Right ventricle myocardium inferior (tissue), 1 donor: Measurements from ENCODE around the gene CFAP61. TPM values are rescaled to one million over a fixed set of nuclear protein-coding genes. Genes with fewer than 3 reads are reported as not detected.
"Not testable (repeated sequence)": the region's sequence is repeated elsewhere in the genome, so short reads cannot be mapped to it uniquely, and the experiment has no call there.

Source experiments
- ATAC-seq: fragments of 200-7000 bp; cut with Tn5 transposase; one replicate; pipeline ENCODE4 v1.9.1; 2020; ENCODE audit warnings: mild to moderate bottlenecking, moderate library complexity
- DNase-seq: peaks from one replicate; pipeline ENCODE4 v3.0.0; 2021; ENCODE audit errors: missing footprints
- intact Hi-C: fragments of 100-400 bp; cut with DNase I; formaldehyde crosslinking; loops from one replicate; pipeline ENCODE4 v1.11.0; 2022
- long read RNA-seq: library from polyadenylated mRNA; unstranded; transcript quantifications from one replicate; pipeline ENCODE4 v2.0.0, GENCODE V29; 2021
- total RNA-seq: library from RNA; stranded (reverse); fragmentation: NEBNext Ultra II Directional; extraction: Animal tissue kit (Norgen Biotek cat#: 25700); gene quantifications from one replicate; pipeline ENCODE4 v1.2.1, GENCODE V29; 2021
- donor health status: DM: no; HTN: yes; CAD: no; lungs with severe emphysema.

CFAP61 gene
- 27.4 TPM for total RNA-seq
- long read RNA-seq, partial matches to known transcripts: 0 of 1 reads
- long read RNA-seq, other reads (novel, unspliced or antisense): 1 of 1 reads

- peak; percentile 98 for ATAC-seq
- peak; percentile 98 for DNase-seq
- intact Hi-C loops: loop anchor here (5.0 kb wide), 1 partner anchor 35 kb away; the partner anchor contains the start of gene NAA20
Measured at GRCh38 chr20:20052074-20052970, at the start of gene CFAP61, which contains the start of gene CRNKL1. TSS of gene CFAP61 (plus strand) at chr20:20052532. CDS start at chr20:20056654, 4,122 bp downstream. TSS of gene CRNKL1 (minus strand) at chr20:20052466. CDS start at chr20:20052342, 124 bp downstream.

- ATAC-seq: peak; percentile 62
- no peak for DNase-seq
- intact Hi-C loops: no loop called here
Measured at GRCh38 chr20:20003031-20003954, 49.0 kb upstream of the CFAP61 start.

- intact Hi-C loops, ATAC-seq, DNase-seq: not testable (repeated sequence)
Measured at GRCh38 chr20:20003955-20004322, 48.4 kb upstream of the CFAP61 start.

- intact Hi-C loops: no loop called here
- ATAC-seq (no peak), DNase-seq (no peak)
Measured at GRCh38 chr20:20005342-20005741, 47.0 kb upstream of the CFAP61 start.

- DNase-seq (no peak), ATAC-seq (no peak)
- intact Hi-C loops: no loop called here
Measured at GRCh38 chr20:20009784-20010253, 42.5 kb upstream of the CFAP61 start.

GRCh38 chr20:20010639-20011500 lies 41.5 kb upstream of the CFAP61 start:
- DNase-seq (no peak), ATAC-seq (peak; percentile 60)
- intact Hi-C loops: no loop called here

GRCh38 chr20:20012541-20012940 lies 39.8 kb upstream of the CFAP61 start:
- DNase-seq: no peak
- no peak for ATAC-seq
- intact Hi-C loops: no loop called here

GRCh38 chr20:20014659-20015058 lies 37.7 kb upstream of the CFAP61 start:
- DNase-seq (no peak), ATAC-seq (no peak)
- intact Hi-C loops: loop anchor here (5.0 kb wide), 1 partner anchor 38 kb away; the partner anchor contains the start of genes CFAP61 and CRNKL1

GRCh38 chr20:20017001-20017843 lies 35.1 kb upstream of the CFAP61 start, which contains the start of gene NAA20:
TSS of gene NAA20 (plus strand) at chr20:20017362. CDS start at chr20:20017397, 35 bp downstream.
- DNase-seq (peak; percentile 95), ATAC-seq (peak; percentile 97)
- intact Hi-C loops: loop anchor here (5.0 kb wide), 1 partner anchor 35 kb away; the partner anchor contains the start of genes CFAP61 and CRNKL1

GRCh38 chr20:20017844-20018185 lies 34.5 kb upstream of the CFAP61 start:
- intact Hi-C loops: loop anchor here (5.0 kb wide), 1 partner anchor 34 kb away; the partner anchor contains the start of genes CFAP61 and CRNKL1

GRCh38 chr20:20018366-20018765 lies 34.0 kb upstream of the CFAP61 start:
- DNase-seq (no peak), ATAC-seq (no peak)
- intact Hi-C loops: loop anchor here (5.0 kb wide), 1 partner anchor 34 kb away; the partner anchor contains the start of genes CFAP61 and CRNKL1

More at GRCh38 chr20:20017844-20018185, 34.5 kb upstream of the CFAP61 start:
- no peak for ATAC-seq
- no peak for DNase-seq

GRCh38 chr20:20019123-20019522 lies 33.2 kb upstream of the CFAP61 start:
- intact Hi-C loops: loop anchor here (5.0 kb wide), 1 partner anchor 33 kb away; the partner anchor contains the start of genes CFAP61 and CRNKL1
- ATAC-seq (no peak), DNase-seq (no peak)

- intact Hi-C loops: no loop called here
- DNase-seq (no peak), ATAC-seq (no peak)
Measured at GRCh38 chr20:20020908-20021307, 31.4 kb upstream of the CFAP61 start.

- intact Hi-C loops: no loop called here
- no peak for DNase-seq
- no peak for ATAC-seq
Measured at GRCh38 chr20:20021835-20022234, 30.5 kb upstream of the CFAP61 start.

- DNase-seq (no peak), ATAC-seq (no peak)
- intact Hi-C loops: no loop called here
Measured at GRCh38 chr20:20022498-20022897, 29.8 kb upstream of the CFAP61 start.

GRCh38 chr20:20023395-20023794 lies 28.9 kb upstream of the CFAP61 start:
- no peak for ATAC-seq
- intact Hi-C loops: no loop called here
- DNase-seq: no peak

- DNase-seq: no peak
- intact Hi-C loops: no loop called here
- ATAC-seq: no peak
Measured at GRCh38 chr20:20024942-20025341, 27.4 kb upstream of the CFAP61 start.
